ENCODE results near the gene ZSWIM7. TPM values are rescaled to one million over a fixed set of nuclear protein-coding genes. Genes with fewer than 3 reads are reported as not detected.

The ZSWIM7 gene
- total RNA-seq, 1 experiment from 2014 or later: 41.0 TPM

DNA sequence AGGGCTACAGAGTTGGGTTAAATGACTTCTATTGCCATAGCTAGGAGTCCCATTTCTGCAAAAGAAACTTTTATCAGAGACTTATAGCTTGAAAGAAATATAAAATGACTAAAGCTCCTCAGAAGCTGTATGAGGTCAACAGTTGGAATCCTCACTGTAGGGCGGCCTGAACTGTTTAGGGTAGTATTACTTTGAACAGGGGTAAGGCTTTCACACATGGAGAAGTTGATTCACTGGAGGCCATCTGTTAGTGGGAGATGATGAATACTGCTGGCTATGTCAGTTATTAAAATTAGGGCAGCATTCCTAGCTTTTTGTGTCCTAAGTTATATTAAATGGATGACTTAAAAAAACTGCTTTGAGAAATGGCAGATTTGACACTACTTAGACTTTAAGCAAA is 6.1 kb upstream of the ZSWIM7 start:
- peaks cover 22% of the 10 kb centered on the region for H3K4me1 ChIP-seq (ENCODE audit: low read length)
- H3K4me3 ChIP-seq (ENCODE audit: low read length): no peak overlapping the region
- peaks cover 86% of the 10 kb centered on the region for H3K36me3 ChIP-seq (ENCODE audit: insufficient read depth, low read length)
- no peak overlapping the region for H3K9ac ChIP-seq (ENCODE audit: low read length)
- no peak for DNase-seq
- H2AFZ ChIP-seq (ENCODE audit: low read length): no peak overlapping the region
- no peaks in the 10 kb centered on the region; the same call in 1 of the 2 replicates for H4K20me1 ChIP-seq (ENCODE audit: insufficient read depth, low read depth, low read length)
- H3K4me2 ChIP-seq (ENCODE audit: low read depth, low read length, poor library complexity, severe bottlenecking): no peak overlapping the region
- H3K27me3 ChIP-seq (ENCODE audit: low read length): no peaks in the 10 kb centered on the region
- H3K79me2 ChIP-seq (ENCODE audit: low read length): peaks cover 81% of the 10 kb centered on the region
- no peak overlapping the region for H3K27ac ChIP-seq (ENCODE audit: low read length)
- peaks cover 5% of the 10 kb centered on the region; the same call in 1 of the 2 replicates for H3K9me3 ChIP-seq (ENCODE audit: low read length)
- H3K9me2 ChIP-seq (replicated peaks; ENCODE audit: insufficient read depth, low read length): no peaks in the 10 kb centered on the region

DNA sequence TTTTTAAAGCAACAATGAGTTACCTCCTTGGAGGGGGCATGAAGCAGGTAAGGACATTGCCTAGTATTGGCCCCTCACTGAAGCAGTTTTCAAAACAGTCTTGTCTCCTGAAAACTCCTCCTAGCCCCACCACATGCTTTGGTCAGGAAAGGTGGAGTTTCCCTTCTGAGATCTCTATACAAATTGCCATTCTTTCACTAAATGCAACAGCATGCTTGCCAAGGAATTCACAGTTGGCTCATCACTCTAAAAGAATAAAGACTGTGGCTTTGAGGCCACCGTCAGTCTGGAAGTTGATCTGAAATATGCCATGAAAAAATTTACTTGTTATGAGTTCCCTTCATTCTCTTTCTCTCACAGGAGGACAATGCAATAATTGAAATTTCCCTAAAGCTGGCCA is 4.3 kb upstream of the ZSWIM7 start:
- H3K79me2 ChIP-seq (ENCODE audit: low read length): peaks cover 80% of the 10 kb centered on the region

DNA sequence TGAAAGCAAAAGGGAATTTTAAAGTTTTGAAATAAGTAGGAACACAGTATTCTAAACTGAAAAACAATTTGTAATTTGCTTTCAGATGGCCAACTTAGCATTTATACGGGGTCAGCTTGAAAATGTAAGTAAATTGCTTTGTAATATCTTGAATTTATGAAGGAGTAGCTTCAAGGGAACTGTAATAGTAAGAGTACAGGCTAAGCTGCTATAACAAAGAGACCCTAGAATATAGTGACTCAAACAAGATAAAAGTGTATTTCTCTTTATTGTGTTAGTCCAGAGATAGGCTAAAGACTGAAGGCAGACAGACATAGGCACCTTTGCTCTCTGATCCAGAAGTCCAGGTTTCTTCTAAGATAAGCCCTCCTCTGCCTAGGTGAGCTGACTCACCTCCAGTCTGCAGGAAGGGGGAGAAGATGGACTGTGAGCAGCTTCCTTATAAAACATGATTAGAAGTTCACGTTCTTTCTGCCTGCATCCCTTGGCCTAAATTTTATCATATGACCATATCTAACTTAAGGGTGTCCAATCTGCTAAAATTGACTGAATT is 3.3 kb upstream of the ZSWIM7 start:
- Histone ChIP-seq H3K36me3 (ENCODE audit: insufficient read depth, low read length) (peaks cover 66% of the 10 kb centered on the region), H2AFZ (ENCODE audit: low read length) (no peak overlapping the region), H3K9me3 (ENCODE audit: low read length) (peaks cover 5% of the 10 kb centered on the region; the same call in 1 of the 2 replicates), H3K27me3 (ENCODE audit: low read length) (no peaks in the 10 kb centered on the region), H4K20me1 (ENCODE audit: insufficient read depth, low read depth, low read length) (no peaks in the 10 kb centered on the region; the same call in 1 of the 2 replicates), H3K27ac (ENCODE audit: low read length) (no peak overlapping the region), H3K4me2 (ENCODE audit: low read depth, low read length, poor library complexity, severe bottlenecking) (no peak overlapping the region), H3K4me1 (ENCODE audit: low read length) (peaks cover 29% of the 10 kb centered on the region), H3K79me2 (ENCODE audit: low read length) (peaks cover 69% of the 10 kb centered on the region), H3K4me3 (ENCODE audit: low read length) (no peak overlapping the region), H3K9ac (ENCODE audit: low read length) (no peak overlapping the region), H3K9me2 (replicated peaks; ENCODE audit: insufficient read depth, low read length) (no peaks in the 10 kb centered on the region)
- DNase-seq: no peak

More for the DNA sequence above, 4.3 kb upstream of the ZSWIM7 start:
- no peak overlapping the region for H3K4me3 ChIP-seq (ENCODE audit: low read length)
- peaks cover 5% of the 10 kb centered on the region; the same call in 1 of the 2 replicates for H3K9me3 ChIP-seq (ENCODE audit: low read length)
- H4K20me1 ChIP-seq (ENCODE audit: insufficient read depth, low read depth, low read length): no peaks in the 10 kb centered on the region; the same call in 1 of the 2 replicates
- H3K27ac ChIP-seq (ENCODE audit: low read length): no peak overlapping the region
- H3K4me1 ChIP-seq (ENCODE audit: low read length): peaks cover 24% of the 10 kb centered on the region
- H3K27me3 ChIP-seq (ENCODE audit: low read length): no peaks in the 10 kb centered on the region
- H3K4me2 ChIP-seq (ENCODE audit: low read depth, low read length, poor library complexity, severe bottlenecking): no peak overlapping the region
- no peak overlapping the region for H2AFZ ChIP-seq (ENCODE audit: low read length)
- peaks cover 77% of the 10 kb centered on the region for H3K36me3 ChIP-seq (ENCODE audit: insufficient read depth, low read length)
- H3K9me2 ChIP-seq (replicated peaks; ENCODE audit: insufficient read depth, low read length): no peaks in the 10 kb centered on the region
- DNase-seq: no peak
- no peak overlapping the region for H3K9ac ChIP-seq (ENCODE audit: low read length)

GRCh38 chr17:16001226-16001897 is 1.9 kb upstream of the ZSWIM7 start:
- Histone ChIP-seq H3K4me3 (ENCODE audit: low read length) (peak overlapping the region; percentile 76), H4K20me1 (ENCODE audit: insufficient read depth, low read depth, low read length) (no peaks in the 10 kb centered on the region; the same call in 1 of the 2 replicates), H3K36me3 (ENCODE audit: insufficient read depth, low read length) (peaks cover 52% of the 10 kb centered on the region), H3K9me3 (ENCODE audit: low read length) (peaks cover 5% of the 10 kb centered on the region; the same call in 1 of the 2 replicates), H3K9ac (ENCODE audit: low read length) (peak overlapping the region; percentile 97; the same call in 1 of the 2 replicates), H3K4me2 (ENCODE audit: low read depth, low read length, poor library complexity, severe bottlenecking) (peak overlapping the region; percentile 79), H3K79me2 (ENCODE audit: low read length) (peaks cover 63% of the 10 kb centered on the region), H3K9me2 (replicated peaks; ENCODE audit: insufficient read depth, low read length) (no peaks in the 10 kb centered on the region), H2AFZ (ENCODE audit: low read length) (no peak overlapping the region), H3K27ac (ENCODE audit: low read length) (no peak overlapping the region), H3K27me3 (ENCODE audit: low read length) (no peaks in the 10 kb centered on the region), H3K4me1 (ENCODE audit: low read length) (peaks cover 17% of the 10 kb centered on the region)
- no peak for DNase-seq

DNA sequence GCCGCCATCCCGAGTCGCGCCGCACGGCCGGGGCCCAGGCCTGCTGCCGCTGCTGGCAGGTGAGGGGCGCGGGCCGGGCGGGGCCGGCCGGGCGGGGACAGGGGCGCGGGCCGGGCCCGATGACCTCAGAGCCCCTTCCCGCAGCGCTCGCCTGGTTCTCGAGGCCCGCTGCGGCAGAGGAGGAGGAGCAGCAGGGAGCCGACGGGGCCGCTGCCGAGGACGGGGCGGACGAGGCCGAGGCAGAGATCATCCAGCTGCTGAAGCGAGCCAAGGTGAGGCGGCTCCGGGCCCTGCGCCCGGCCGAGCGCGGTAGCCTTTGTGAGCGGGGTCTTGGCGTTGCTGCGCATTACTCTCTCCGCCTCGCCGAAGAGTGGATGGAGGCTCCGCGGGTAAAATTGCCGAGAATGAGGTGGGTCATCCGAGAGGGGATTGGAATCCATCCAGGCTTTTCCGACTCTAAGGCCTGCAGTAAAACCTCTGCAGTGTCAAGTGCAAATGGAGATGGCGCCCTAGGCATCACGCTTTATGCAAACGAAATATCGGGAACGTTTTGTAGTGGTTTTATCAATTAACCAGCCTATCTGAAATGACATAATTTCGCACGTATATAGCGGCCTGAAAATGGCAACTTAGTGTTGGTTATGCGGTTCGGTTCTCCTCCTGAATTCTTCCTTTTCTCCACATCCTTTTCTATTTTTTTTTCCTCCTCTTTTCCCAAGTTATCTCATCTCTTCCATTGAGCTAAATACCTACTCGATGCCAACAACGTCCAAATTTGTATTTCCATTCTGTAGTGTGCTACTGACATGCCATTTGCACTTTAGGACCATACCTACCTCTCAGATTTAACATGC is 697 bp upstream of the ZSWIM7 start:
- Histone ChIP-seq H2AFZ (ENCODE audit: low read length) (peak overlapping the region; percentile 76; the same call in 1 of the 2 replicates), H3K9me3 (ENCODE audit: low read length) (peaks cover 5% of the 10 kb centered on the region; the same call in 1 of the 2 replicates), H3K9ac (ENCODE audit: low read length) (peak overlapping the region; percentile 97), H3K4me3 (ENCODE audit: low read length) (peak overlapping the region; percentile 76), H3K27me3 (ENCODE audit: low read length) (no peaks in the 10 kb centered on the region), H3K36me3 (ENCODE audit: insufficient read depth, low read length) (peaks cover 43% of the 10 kb centered on the region), H3K27ac (ENCODE audit: low read length) (peak overlapping the region; percentile 81), H3K4me1 (ENCODE audit: low read length) (peaks cover 17% of the 10 kb centered on the region), H3K4me2 (ENCODE audit: low read depth, low read length, poor library complexity, severe bottlenecking) (peak overlapping the region; percentile 79), H3K79me2 (ENCODE audit: low read length) (peaks cover 57% of the 10 kb centered on the region), H3K9me2 (replicated peaks; ENCODE audit: insufficient read depth, low read length) (no peaks in the 10 kb centered on the region), H4K20me1 (ENCODE audit: insufficient read depth, low read depth, low read length) (no peaks in the 10 kb centered on the region; the same call in 1 of the 2 replicates)
- DNase-seq: no peak

- H3K9ac ChIP-seq (ENCODE audit: low read length): peak overlapping the region; percentile 25
- peaks cover 5% of the 10 kb centered on the region; the same call in 1 of the 2 replicates for H3K9me3 ChIP-seq (ENCODE audit: low read length)
- H3K4me2 ChIP-seq (ENCODE audit: low read depth, low read length, poor library complexity, severe bottlenecking): peak overlapping the region; percentile 79
- H3K27me3 ChIP-seq (ENCODE audit: low read length): no peaks in the 10 kb centered on the region
- no peak for DNase-seq
- H2AFZ ChIP-seq (ENCODE audit: low read length): no peak overlapping the region
- peaks cover 17% of the 10 kb centered on the region for H3K4me1 ChIP-seq (ENCODE audit: low read length)
- peak overlapping the region; percentile 39; the same call in 1 of the 2 replicates for H3K27ac ChIP-seq (ENCODE audit: low read length)
- no peaks in the 10 kb centered on the region for H3K9me2 ChIP-seq (replicated peaks; ENCODE audit: insufficient read depth, low read length)
- H3K79me2 ChIP-seq (ENCODE audit: low read length): peaks cover 41% of the 10 kb centered on the region
- H3K36me3 ChIP-seq (ENCODE audit: insufficient read depth, low read length): peaks cover 27% of the 10 kb centered on the region
- H4K20me1 ChIP-seq (ENCODE audit: insufficient read depth, low read depth, low read length): no peaks in the 10 kb centered on the region; the same call in 1 of the 2 replicates
- peak overlapping the region; percentile 76; the same call in 1 of the 2 replicates for H3K4me3 ChIP-seq (ENCODE audit: low read length)
Measured at GRCh38 chr17:15998031-15998562, 1.4 kb downstream of the ZSWIM7 start.

GRCh38 chr17:15996322-15996721 is 3.2 kb downstream of the ZSWIM7 start:
- no peak overlapping the region for H3K4me2 ChIP-seq (ENCODE audit: low read depth, low read length, poor library complexity, severe bottlenecking)
- DNase-seq: no peak
- H3K4me3 ChIP-seq (ENCODE audit: low read length): no peak overlapping the region

More at GRCh38 chr17:15996322-15996721, 3.2 kb downstream of the ZSWIM7 start:
- Histone ChIP-seq H2AFZ (ENCODE audit: low read length) (no peak overlapping the region), H3K27me3 (ENCODE audit: low read length) (no peaks in the 10 kb centered on the region), H4K20me1 (ENCODE audit: insufficient read depth, low read depth, low read length) (no peaks in the 10 kb centered on the region), H3K4me1 (ENCODE audit: low read length) (peaks cover 15% of the 10 kb centered on the region), H3K9me3 (ENCODE audit: low read length) (peaks cover 2% of the 10 kb centered on the region; the same call in 1 of the 2 replicates), H3K9me2 (replicated peaks; ENCODE audit: insufficient read depth, low read length) (no peaks in the 10 kb centered on the region), H3K79me2 (ENCODE audit: low read length) (peaks cover 23% of the 10 kb centered on the region), H3K9ac (ENCODE audit: low read length) (no peak overlapping the region), H3K36me3 (ENCODE audit: insufficient read depth, low read length) (peaks cover 9% of the 10 kb centered on the region), H3K27ac (ENCODE audit: low read length) (no peak overlapping the region)
